Iris pigment epithelial cell (primary cell): ENCODE measurements around the gene INS.

Experiments used
- DNase-seq: peaks from one replicate; pipeline ENCODE4 v3.0.0-alpha.2; 2011; ENCODE audit warnings: low read depth

Gene INS

DNA sequence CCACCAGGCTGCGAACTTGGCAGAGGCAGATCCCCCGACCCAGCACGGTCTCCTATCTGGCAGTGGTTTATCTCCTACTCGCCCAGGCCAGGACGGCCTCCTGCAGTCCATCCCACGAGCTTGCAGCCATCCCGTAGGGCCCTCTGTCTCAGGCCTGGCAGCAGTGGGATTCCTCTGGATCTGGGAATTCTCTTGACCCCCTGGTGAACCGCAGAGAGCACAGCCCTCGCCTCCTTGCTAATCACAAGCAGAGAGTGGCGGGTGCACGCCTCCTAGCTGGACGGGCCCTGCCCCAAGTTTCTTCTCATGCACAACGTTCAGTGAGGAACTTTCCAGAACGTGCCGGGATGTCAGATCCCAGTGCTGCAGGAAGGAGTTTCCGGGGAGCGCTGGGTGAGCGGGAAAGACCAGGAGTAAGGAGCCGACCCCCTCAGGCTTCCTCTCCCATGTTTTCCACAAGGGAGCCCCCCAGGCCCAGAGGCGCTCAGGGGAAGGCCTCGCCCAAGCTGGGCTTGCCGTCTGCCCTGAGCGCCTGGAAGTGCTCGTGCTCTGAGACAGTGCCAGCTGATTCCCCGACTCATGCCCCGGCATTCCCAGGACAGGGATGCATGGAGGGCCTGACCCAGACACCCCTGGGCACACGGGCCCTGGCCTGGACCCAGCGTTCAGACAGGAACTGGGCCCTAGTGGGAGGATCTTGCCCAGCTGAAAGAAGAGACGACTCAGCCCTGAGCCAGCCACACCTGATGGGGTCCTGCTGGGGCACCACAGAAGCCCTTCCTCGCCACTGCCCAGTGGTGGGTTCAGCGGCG lies 46.4 kb downstream of the INS start:
- no peak for DNase-seq

DNA sequence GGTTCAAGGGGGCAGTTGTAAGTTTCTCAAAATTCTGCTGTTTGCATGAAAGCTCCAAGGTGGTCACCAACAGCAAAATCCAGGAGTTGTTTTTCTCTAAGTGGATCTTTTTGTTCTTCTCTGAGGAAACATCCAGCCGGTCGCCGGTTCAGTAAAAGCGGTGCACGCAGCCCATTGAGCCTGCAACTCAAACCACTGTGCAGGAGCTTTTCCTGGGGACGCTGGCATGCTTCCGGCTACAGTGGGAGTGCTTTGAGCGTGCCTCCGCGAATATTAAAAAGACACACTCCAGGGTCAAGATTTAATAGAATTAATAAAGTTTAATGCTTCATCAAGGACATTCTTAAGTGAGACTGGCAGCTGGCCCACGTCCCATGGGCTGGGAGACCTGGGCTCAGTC lies 47.2 kb downstream of the INS start:
- no peak for DNase-seq

DNA sequence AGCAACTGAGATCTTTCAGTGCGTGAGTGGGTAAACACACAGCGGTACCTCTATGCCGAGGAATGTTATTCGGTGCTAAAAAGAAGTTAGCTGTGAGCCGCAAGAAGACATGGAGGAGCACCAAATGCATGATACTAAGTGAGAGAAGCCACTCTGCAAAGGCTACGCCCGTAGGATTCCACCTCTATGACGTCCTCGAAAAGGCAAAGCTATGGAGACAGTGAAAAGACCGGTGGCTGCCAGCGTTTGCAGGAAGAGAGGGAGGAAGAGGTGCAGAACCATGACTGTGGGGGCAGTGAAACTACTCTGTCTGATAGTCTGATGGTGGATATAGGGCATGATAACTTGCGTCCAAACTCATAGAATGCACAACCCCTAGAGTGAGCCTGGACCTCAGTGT lies 50.5 kb downstream of the INS start:
- DNase-seq, result no peak
